HL-60 (cell line): ENCODE results near the gene PRDM16.

Experiments
- GABPA ChIP-seq: IDR thresholded peaks from 2 replicates; pipeline ENCODE4 v1.6.1; 2012; ENCODE audit warnings: low read depth
- TF ChIP-seq, protein P1 (sequence below): IDR thresholded peaks from one replicate; pipeline ENCODE4 v1.5.1; 2011; ENCODE audit warnings: low read length, control low read depth, inconsistent platforms; ENCODE audit not compliant: insufficient read depth

DNA sequence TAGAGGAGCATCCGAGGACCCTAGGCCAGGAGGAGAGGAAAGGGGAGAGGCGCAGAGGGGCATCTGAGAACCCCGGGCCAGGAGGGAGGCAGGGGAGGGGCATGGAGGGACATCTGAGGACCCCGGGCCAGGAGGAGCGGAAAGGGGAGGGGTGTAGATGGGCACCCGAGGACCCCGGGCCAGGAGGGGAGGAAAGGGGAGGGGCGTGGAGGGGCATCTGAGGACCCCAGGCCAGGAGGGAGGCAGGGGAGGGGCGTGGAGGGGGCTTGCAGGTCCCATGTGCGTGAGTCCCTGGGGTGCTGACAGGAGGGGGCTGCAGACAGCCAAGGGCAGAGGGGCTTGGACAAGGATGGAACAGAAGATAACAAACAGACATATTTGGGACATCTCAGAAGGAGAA is 195.5 kb downstream of the PRDM16 start:
- TF ChIP-seq, protein P1, sequence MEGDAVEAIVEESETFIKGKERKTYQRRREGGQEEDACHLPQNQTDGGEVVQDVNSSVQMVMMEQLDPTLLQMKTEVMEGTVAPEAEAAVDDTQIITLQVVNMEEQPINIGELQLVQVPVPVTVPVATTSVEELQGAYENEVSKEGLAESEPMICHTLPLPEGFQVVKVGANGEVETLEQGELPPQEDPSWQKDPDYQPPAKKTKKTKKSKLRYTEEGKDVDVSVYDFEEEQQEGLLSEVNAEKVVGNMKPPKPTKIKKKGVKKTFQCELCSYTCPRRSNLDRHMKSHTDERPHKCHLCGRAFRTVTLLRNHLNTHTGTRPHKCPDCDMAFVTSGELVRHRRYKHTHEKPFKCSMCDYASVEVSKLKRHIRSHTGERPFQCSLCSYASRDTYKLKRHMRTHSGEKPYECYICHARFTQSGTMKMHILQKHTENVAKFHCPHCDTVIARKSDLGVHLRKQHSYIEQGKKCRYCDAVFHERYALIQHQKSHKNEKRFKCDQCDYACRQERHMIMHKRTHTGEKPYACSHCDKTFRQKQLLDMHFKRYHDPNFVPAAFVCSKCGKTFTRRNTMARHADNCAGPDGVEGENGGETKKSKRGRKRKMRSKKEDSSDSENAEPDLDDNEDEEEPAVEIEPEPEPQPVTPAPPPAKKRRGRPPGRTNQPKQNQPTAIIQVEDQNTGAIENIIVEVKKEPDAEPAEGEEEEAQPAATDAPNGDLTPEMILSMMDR, result no peak
- no peak for TF ChIP-seq GABPA
